CD4-positive, alpha-beta T cell treated with Interferon gamma for 1 hour (primary cell): ENCODE measurements around the gene ARFIP2.
A peak's percentile ranks its signal among the peaks of the same experiment; 100 is the strongest.
"Not testable (repeated sequence)": the region's sequence is repeated elsewhere in the genome, so short reads cannot be mapped to it uniquely, and the experiment has no call there.

Experiments used
- DNase-seq: peaks from one replicate; pipeline ENCODE4 v3.0.0-alpha.2; 2020

Gene ARFIP2, protein sequence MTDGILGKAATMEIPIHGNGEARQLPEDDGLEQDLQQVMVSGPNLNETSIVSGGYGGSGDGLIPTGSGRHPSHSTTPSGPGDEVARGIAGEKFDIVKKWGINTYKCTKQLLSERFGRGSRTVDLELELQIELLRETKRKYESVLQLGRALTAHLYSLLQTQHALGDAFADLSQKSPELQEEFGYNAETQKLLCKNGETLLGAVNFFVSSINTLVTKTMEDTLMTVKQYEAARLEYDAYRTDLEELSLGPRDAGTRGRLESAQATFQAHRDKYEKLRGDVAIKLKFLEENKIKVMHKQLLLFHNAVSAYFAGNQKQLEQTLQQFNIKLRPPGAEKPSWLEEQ

DNA sequence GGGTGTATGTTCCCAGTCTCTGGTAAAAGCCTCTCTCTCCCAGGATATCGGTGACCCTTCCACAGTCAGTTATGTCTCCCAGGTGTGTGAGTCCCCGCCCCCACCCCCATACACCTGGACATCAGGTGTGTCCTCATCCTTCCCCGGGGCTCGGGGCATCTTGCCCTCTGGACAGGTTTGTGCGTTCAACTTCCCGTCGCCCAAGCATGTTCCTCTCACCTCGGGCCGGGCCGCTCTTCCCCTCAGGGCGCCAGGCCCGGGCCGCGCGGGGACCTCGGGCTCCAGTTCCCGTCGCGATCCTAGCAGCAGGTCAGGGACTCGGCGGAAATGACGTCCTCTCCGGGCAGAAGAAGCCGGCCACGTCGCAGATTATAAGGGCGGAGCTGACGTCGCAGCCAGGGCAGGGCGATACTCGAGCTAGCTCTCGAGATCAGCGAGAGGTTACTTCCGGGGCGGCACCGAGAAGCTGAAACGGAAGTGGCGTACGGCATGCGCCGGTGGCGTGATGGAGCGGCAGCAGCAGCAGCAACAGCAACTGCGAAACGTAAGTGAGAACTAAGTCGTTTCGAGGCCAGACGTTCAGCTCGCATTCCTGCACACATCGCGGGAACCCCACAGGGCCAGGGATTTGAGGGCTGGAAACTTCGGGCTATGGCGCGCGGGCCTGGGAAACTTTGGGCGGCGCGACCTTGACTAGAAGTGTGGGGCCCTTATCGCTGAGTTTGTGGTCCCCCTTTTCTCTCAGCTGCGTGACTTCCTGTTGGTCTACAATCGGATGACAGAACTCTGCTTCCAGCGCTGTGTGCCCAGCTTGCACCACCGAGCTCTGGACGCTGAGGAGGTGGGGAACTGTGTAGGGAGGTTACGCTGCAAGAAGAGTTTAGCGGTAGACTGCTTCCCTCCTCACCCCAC lies at the start of gene ARFIP2, which contains the start of gene TIMM10B:
Gene ARFIP2, minus strand, starts transcription at position 320 of the 912 bp plus-strand sequence. CDS start 910 bp downstream, outside the sequence.
Gene TIMM10B, plus strand, starts transcription at position 490 of the 912 bp plus-strand sequence. Its CDS starts 16 bp downstream, at position 506.
- DNase-seq = peak; percentile 98

DNA sequence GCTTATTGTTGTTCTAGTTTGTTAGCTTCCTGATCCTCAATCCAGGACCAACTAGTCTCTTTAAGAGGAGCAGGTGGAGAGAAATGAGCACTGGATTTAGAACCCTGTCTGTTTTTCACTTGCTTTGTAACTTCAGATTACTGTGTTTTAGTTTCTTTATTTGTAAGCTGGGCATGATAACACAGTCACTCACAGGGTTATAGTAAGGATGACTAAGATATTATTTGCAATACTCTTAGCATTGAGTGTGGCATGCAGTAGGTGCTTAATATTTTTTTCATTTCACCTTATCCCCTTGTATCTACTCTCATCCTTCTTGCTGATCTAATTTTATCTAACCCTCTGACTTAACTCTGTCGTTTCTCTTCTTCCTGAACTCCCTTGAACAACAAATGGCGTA lies 49.7 kb upstream of the ARFIP2 start:
- no peak for DNase-seq

DNA sequence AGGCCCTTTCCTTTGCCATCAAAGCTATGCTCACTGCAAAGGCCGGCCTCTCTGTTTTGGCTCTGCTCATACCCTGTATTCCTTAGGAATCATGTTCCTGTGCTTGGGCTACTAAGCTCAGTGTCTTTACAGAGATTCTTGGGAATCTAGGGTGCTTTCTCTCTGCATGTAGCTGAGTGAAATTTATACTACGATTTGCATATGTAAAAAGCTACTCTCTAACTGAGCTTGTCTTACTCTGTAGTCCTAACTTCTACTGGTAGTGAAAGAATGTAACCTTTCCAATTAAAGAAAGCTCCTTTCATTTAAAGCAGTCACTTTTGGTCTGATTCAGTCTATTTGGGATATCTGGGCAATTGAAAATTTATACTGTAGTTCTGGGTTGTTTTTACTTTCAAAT lies 48.1 kb upstream of the ARFIP2 start:
- DNase-seq = no peak

DNA sequence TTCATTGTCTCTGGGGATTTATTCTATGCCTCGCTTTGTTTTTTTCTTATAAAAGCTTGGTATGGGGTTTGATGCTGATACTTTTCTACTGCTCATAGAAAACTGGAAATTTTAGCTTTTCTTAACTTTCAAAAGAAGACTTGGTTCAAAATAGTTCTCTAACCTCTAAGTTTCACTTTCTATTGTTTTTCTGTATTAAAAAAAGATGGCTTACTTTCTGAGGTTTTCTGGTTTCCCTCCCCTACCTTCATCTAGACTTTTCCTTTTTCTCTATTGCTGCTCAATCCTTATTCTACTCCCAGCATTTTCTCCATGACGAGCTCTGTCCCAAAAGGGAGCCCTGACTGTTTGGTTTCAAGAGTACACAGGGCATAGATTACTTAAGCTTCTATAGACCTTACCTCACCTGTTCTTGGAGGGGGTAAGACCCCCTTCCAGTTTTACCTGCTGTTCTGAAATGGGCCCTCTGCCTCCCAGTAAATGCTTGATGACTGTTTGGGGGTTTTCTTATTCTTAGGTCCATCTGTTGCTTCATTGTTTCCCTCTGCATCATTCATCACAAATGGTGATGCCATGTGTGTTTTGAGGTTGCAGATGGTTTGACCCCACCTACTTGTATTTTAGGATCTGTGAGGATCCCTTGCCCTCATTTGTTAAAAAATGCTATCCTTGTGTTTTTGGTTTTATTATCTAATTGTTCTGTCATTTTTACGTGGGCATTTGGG lies 45.4 kb upstream of the ARFIP2 start:
- no peak for DNase-seq

DNA sequence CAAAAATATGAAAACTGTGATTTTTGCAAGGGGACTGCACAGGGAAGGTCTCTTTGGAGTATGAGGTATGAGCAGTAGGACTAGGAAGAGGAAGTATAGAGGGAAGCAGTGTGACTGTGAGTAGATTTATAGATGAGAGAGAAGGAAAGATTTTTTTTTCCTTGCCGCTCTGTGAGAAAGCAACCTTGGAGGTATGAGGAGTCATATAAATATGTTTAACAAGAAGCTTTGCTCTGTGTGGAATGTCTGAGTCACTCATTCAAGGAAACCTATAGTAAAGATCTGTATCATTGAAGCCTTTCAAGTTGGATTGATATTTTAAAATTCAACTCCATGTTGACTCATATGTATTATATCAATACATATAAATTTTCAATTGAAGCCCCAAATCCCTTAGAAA lies 42.1 kb upstream of the ARFIP2 start:
- DNase-seq = no peak

DNA sequence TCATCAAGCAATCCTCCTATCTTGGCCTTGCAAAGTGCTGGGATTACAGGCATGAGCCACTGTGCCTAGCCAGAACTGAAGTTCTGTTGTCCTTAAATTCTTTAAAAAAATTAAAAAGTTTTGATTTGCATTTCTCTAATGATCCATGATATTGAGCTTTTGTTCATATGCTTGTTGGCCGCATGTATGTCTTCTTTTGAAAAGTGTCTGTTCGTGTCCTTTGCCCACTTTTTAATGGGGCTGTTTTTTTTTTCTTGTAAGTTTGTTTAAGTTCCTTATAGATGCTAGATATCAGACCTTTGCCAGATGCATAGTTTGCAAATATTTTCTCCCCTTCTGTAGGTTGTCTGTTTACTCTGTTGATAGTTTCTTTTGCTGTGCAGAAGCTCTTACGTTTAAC lies 40.8 kb upstream of the ARFIP2 start:
- DNase-seq = not testable (repeated sequence)

DNA sequence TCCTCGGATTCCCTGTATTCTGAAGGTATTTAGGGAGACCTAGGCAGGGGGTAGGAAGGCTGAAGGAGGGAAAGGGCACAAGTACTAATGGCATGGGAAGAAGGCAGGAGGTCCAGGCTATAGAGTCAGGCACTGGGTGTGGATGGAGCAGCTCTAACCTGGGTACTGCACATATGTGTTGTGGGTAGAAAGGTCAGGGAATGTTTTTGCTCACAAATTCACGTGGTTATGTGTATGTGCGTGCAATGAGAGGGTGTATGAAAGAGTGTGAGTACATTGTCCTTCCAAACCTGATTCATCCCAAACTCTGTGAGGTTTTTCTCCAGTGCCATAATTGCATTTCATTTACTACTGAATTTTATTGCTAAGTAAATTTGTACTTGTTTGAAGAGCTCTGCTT lies 39.1 kb upstream of the ARFIP2 start:
- DNase-seq = no peak

DNA sequence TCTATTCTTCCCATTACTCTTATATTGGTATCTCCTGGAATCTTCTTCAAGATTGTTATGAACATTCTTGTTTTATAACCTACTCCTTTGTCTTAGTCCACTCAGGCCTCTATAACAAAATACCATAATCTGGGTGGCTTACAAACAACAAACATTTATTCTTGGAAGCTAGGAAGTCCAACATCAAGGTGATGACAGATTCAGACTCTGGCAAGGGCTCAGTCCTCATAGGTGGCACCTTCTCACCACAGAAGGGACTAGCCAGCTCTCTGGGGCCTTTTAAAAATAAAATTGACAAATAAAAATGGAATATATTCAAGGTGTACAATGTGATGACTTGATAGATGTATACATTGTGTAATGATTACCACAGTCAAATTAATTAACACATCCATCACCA lies 35.7 kb upstream of the ARFIP2 start:
- DNase-seq = no peak

DNA sequence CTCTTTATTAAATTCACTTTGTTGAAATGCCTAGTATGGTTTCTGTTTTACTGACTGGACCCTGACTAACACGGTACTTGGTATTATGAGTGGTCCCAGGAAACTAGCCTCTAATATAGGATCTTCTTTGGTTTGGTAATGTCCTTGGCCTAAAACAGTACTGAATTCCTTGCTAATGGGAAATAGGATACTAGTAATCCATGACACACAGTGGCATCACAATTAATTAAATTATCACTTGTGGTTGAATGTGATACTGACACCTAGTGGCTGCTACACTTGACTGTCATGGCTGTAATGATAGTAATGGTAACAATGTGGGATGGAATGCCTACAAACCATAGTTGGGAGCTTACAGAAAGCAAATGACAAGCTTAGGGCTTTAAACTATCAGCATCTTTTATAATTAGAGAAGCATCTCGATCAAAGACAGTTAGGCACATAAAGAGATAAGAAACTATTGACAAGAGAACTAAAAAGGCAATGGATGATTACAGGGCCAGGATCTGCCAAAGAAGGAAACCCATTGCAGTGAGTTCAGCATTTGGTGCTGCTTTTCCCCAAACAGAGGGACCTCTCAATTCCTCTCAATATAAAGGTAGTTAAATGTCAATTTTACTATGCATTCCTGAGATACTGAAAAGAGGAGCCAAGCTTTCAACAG lies 24.6 kb upstream of the ARFIP2 start:
- no peak for DNase-seq

DNA sequence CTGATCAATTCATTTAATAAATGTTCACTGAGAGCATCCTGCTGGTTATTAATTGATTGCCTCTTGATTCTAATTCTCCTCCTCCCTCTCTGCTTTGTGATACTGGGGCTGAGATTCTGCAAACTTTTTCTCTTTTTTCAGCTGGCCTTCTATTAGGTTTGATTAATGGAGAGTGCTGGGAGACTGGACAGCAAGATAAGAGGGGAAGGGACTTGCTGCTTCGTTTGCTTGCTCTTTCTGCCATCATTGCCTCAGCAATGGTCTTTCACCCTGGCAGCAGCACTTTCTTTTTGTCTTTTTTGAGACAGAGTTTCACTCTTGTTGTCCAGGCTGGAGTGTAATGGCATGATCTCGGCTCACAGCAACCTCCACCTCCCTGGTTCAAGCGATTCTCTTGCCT lies 23.0 kb upstream of the ARFIP2 start:
- DNase-seq = no peak

DNA sequence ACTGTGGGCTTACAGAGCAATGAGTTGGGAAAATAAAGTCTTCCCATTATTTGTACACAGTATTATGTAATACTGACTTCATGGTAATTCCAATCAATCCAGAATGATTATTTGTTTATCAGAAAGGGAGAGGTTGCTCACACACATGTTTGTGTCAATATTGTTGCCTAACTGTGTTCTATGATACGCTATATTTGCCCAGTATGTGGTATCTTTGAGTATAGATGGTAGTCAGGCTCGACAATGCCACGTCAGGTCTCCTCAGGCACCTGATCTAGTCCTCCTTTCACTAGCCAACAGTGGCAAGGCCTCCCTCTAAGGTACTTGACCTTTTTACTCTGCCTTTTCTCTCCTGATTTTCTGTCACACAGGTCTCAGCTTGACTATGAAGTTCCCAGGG lies 21.3 kb upstream of the ARFIP2 start:
- DNase-seq = no peak

DNA sequence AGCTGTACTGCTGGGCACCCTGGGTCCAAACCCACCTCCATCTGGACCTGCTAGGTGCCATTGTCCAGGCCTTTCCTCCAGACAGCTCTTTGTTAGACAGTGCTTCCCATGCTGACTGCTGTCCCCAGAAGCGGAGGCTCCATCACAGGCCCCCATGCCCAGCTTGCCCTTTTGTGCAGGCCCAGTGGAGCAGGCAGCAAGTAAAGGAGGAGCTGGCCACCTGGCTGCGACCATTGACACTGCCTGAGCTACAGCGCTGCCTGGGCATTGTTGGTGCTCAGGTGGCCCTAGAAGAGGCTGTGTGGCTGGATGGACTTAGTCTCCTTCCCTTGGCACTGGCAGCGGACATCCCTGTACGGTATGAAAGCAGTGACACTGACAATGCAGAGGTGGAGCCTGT lies 17.4 kb upstream of the ARFIP2 start:
- DNase-seq = no peak

DNA sequence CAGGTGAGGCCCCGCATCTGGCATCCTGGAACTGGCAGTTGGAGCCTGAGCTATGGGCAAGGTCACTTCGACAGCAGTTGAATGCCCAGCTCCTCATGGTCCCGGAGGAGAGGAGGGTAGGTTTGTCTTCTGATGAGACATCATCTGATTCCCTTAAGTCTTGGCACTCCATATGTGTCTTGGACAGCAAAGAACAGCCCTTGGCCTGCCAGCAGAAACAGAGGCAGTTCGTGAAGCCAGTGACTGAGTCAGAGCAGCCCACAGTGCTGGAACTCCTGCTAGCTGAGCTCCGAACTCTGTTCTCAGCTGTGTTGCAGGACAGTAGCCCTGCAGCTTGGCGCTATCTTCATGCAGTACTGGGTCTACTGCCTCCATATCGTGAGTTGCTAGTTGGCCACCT lies 17.0 kb upstream of the ARFIP2 start:
- no peak for DNase-seq

DNA sequence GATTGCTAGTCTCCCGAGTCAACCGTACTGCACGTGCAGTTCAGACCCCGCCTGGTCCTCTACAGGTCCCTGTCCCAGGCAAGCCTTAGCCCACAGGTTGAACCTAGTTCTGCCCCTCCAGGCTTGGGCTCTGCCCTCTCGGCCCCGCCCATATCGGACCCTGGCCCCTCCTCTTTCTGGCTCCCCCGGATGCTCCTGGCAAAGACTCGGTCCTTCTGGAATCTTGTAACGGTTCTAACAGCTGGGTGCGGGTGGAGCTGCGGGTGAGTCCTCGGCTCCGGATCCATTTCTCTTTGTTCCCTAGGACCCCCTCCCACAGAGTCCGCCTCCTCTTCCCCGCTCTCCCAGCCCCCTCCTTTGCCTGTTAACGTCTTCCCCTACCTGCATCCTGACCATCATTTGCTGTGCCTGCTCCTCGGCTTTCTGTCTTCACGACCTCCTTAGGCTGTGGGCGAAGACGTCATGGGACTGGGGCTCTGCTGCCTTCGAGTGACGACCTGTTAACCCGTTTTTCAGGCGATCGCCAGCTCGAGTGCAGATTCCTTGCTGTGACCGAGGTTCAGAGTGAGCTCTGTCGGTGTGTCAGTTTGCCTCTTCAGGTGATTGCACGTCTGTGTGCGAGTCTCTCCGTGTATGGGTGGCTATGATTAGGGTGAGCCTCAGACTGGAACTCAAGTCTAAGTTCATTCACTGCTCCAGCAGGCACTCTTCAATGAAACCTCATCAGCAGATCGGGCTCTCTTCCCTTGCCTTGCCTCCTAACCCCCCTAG lies 16.1 kb upstream of the ARFIP2 start, which contains the start of gene DNHD1:
Gene DNHD1, plus strand, starts transcription at position 212 of the 771 bp plus-strand sequence. CDS start 936 bp downstream, outside the sequence.
- DNase-seq = no peak

DNA sequence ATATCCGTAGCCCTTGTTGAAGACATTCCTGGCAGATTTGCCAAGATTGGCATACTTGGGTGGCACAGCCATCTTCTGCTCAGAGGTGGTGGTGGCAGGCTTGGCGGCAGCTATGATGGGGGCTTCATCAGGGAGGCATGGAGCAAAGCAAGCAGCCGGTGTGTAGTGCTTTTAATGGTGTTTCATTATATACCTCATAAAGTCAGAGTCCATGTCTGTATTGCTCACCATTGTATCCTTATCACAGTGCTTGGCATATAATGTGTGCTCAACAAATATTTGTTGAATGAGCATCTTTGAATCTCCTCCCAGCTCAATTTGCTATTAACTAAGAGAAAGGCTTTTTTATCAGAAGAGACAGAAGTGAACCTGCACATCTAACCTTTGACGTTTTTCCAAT lies 8.2 kb upstream of the ARFIP2 start:
- DNase-seq = no peak

DNA sequence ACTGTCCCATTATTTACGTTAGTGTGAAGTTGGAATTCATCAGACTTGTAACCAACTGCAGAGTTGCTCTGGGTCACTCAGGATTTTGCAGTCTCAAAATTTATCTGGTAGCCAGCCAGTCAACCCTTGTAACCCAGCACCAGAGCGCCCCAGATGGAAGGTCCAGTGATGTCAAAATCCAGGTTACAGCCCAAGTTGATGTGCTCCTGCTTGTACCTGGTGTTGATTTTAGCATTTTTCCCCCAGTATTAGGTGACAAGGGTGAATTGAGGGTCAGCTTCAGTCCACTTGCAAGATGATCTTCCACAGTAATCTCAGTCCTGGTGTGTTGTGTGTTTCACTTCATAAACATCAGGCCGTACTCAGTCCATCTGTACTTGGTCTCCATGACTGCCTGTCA lies 7.7 kb upstream of the ARFIP2 start:
- no peak for DNase-seq

DNA sequence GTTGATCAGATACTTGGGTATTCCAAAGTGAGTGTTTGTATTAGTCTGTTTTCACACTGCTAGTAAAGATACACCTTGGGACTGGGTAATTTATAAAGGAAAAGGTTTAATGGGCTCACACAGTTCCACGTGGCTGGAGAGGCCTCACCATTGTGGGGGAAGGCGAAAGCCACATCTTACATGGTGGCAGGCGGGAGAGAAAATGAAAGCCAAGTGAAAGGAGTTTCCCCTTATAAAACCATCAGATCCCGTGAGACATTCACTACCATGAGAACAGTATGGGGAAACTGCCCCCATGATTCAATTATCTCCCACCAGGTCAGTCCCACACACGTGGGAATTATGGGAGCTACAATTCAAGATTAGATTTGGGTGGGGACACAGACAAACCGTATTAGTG lies 7.2 kb upstream of the ARFIP2 start:
- DNase-seq = no peak

DNA sequence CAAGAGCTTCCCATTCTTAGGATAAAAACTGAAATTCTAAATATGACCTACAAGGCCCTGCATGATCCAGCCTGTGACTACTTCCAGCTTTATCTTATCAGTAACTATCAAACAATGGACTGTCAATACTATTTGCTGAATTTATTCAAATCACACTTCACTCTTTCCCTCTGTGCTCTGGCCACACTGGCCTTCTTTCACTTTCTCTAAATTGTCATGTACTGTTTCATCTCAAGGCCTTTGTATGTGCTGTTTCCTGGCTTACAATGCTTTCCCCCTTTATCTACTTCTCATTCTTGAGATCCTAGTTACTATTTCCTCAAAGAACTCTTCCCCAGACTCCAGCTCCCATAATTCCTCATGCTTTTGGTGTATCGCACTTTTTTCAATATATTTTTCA lies 5.8 kb upstream of the ARFIP2 start:
- no peak for DNase-seq

DNA sequence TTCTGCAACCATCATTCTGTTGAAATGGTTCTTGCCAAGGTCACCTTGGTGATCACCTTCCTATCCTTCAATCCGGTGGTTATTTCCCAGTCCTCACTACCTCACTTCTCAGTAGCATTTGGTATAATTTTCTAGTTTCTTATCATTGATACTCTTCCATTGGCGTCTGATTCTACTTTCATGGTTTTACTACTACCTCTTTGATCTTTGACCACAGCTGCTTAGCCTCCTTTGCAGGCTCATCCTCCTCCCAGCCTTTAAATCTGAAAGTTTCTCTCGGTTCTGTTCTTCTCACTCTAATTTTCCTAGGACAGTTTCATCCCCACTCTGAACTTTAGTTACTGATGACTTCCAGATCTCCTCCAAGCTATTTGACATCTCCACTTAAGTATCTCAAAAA lies 5.1 kb upstream of the ARFIP2 start:
- DNase-seq = no peak

DNA sequence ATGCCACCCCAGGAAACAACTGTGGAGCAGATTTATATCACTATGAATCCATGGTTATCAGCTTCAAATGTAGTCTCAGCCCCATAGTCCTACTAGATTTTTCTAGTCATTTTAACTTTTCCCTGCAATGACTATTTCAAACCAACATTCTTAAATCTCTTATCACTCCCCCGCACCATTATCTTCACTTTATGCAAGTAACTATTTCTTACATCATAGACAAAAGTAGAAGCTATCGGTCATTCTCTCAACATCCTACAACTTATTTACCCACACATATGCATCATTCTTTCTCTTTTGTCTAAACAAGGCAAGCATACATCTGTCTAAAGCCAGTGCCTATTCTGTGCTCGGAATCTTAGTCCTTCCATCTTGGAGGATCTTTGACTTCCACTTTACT lies 4.5 kb upstream of the ARFIP2 start:
- DNase-seq = no peak

DNA sequence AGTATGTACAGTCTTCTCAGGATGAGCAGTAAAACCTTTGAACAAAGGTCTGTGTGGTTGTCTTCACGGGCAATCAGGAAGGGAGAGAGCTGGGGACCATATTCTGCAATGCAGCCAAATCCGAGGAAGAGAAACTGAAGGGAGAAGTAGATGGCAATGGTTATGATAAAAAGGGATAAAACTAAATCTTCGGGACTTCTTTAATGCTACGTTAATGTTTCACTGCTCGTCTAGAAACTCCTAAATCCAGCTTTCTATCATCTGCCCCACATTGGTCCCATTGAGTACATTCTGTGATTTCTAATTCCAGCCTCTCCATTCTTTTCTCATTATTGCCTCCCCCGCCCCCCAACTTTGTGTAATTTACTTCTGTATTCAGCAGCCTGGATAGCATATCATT lies 1.9 kb upstream of the ARFIP2 start:
- DNase-seq = no peak

DNA sequence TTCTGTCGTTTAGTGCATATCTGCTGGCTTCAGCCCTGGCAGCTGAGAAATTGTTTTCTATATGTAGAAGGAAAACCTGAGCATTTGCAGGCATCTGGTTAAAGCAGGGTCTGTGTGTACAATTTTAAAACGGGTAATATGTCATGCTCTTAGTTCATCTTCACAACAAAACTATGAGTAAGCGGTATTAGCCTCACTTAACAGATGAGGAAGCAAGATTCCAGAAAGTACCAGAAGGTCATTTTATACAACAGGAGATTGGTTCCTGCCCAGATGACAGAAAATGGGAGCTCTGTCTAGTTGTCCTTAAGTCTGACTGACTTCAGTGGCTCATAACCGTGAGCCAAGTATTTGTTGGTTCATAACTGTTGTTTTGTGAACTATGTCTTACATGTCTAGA lies 1.3 kb upstream of the ARFIP2 start:
- DNase-seq = no peak
